HepG2 (cell line): ENCODE measurements around the gene TUBGCP6. TPM values are rescaled to one million over a fixed set of nuclear protein-coding genes. Genes with fewer than 3 reads are reported as not detected.

Experiments used
- CBX2 ChIP-seq, 2 experiments: fragments of 200-600 bp in 1 of 2; sonication (generic); formaldehyde crosslinking in 1 of 2; IDR thresholded peaks; 2 replicates each; pipeline versions ENCODE4 v1.7.0 to v1.8.1; 2018 to 2022; ENCODE audit warnings: low read depth in 2 of 2, low read length in 1 of 2, mild to moderate bottlenecking in 1 of 2, missing genetic modification reagents in 1 of 2
- CTCF ChIP-seq: sonication (generic); formaldehyde crosslinking; IDR thresholded peaks from 2 replicates; pipeline ENCODE4 v1.5.0; 2020; ENCODE audit warnings: mild to moderate bottlenecking, missing genetic modification reagents, moderate library complexity
- KAT7 ChIP-seq: IDR thresholded peaks from 2 replicates; pipeline ENCODE4 v1.6.1; 2018; ENCODE audit warnings: borderline replicate concordance, missing compliant biosample characterization
- MEIS2 ChIP-seq: sonication (generic); formaldehyde crosslinking; IDR thresholded peaks from 2 replicates; pipeline ENCODE4 v1.9.0; 2021; ENCODE audit warnings: mild to moderate bottlenecking, missing genetic modification reagents
- MIXL1 ChIP-seq: IDR thresholded peaks from 2 replicates; pipeline ENCODE4 v1.6.1; 2016
- NCOR1 ChIP-seq: fragments of 200-600 bp; sonication (generic); IDR thresholded peaks from 2 replicates; pipeline ENCODE4 v1.7.0; 2017; ENCODE audit warnings: antibody characterized with exemption, low read length, borderline replicate concordance
- ONECUT2 ChIP-seq: sonication (generic); formaldehyde crosslinking; IDR thresholded peaks from 2 replicates; pipeline ENCODE4 v1.4.0; 2020; ENCODE audit warnings: missing genetic modification reagents
- PBX2 ChIP-seq: IDR thresholded peaks from 2 replicates; pipeline ENCODE4 v1.6.1; 2016; ENCODE audit warnings: control low read depth
- PREB ChIP-seq: sonication (generic); formaldehyde crosslinking; IDR thresholded peaks from 2 replicates; pipeline ENCODE4 v1.4.0; 2020; ENCODE audit warnings: missing genetic modification reagents
- TERF1 ChIP-seq: sonication (generic); formaldehyde crosslinking; IDR thresholded peaks from 2 replicates; pipeline ENCODE4 v1.8.0; 2022; ENCODE audit warnings: mild to moderate bottlenecking, missing genetic modification reagents, moderate library complexity
- ZBTB37 ChIP-seq: sonication (generic); formaldehyde crosslinking; IDR thresholded peaks from 2 replicates; pipeline ENCODE4 v1.4.0; 2020; ENCODE audit warnings: mild to moderate bottlenecking, missing genetic modification reagents
- ZBTB49 ChIP-seq: sonication (generic); formaldehyde crosslinking; IDR thresholded peaks from 2 replicates; pipeline ENCODE4 v1.4.0; 2020; ENCODE audit warnings: missing genetic modification reagents, borderline replicate concordance
- ZFAT ChIP-seq: sonication (generic); formaldehyde crosslinking; conservative IDR thresholded peaks from 2 replicates; pipeline ENCODE4 v1.8.1; 2023; ENCODE audit warnings: missing genetic modification reagents, inconsistent platforms
- ZGPAT ChIP-seq: IDR thresholded peaks from 2 replicates; pipeline ENCODE4 v1.6.1; 2016; ENCODE audit warnings: mild to moderate bottlenecking
- ZNF326 ChIP-seq: sonication (generic); formaldehyde crosslinking; IDR thresholded peaks from 2 replicates; pipeline ENCODE4 v1.4.0; 2020; ENCODE audit warnings: missing genetic modification reagents, borderline replicate concordance
- ZNF33B ChIP-seq: sonication (generic); formaldehyde crosslinking; IDR thresholded peaks from 2 replicates; pipeline ENCODE4 v1.5.1; 2020; ENCODE audit warnings: mild to moderate bottlenecking, missing genetic modification reagents
- ZNF747 ChIP-seq: sonication (generic); formaldehyde crosslinking; IDR thresholded peaks from 2 replicates; pipeline ENCODE4 v1.8.1; 2023; ENCODE audit warnings: missing genetic modification reagents, mild to moderate bottlenecking, borderline replicate concordance
- ZNF792 ChIP-seq: IDR thresholded peaks from 2 replicates; pipeline ENCODE4 v1.6.1; 2016
- polyA plus RNA-seq, 8 experiments: library from polyadenylated mRNA; depleted of rRNA in 3 of 8; stranded (reverse) in 7 of 8; unstranded in 1 of 8; fragments of >200 nt; fragmentation: Illumina TruSeq in 4 of 8; extraction: Trizol in 4 of 8; gene quantifications; 2 replicates each; pipeline versions ENCODE4 v1.2.1 to v1.2.3, GENCODE V29; 2011 to 2016; ENCODE audit warnings: low read depth in 4 of 8, missing spikeins in 1 of 8, mixed read lengths in 1 of 8; ENCODE audit not compliant: insufficient read depth in 1 of 8
- total RNA-seq, 5 experiments: library from RNA; depleted of rRNA; stranded (reverse); fragments of >200 nt; fragmentation: Illumina TruSeq; extraction: Trizol; gene quantifications; 2 replicates each; pipeline ENCODE4 v1.2.3, GENCODE V29; 2016; ENCODE audit warnings: low read depth in 1 of 5

The TUBGCP6 gene
- total and polyA plus RNA-seq, 2 of the 13 experiments (the other 11 are each of a cell fraction or from before 2014, with no cell fraction given): 14.6 to 15.7 TPM

GRCh38 chr22:50244420-50245213, at the start of gene TUBGCP6 (continued):
- TF ChIP-seq CTCF (CRISPR knock-in tag) (peak; percentile 43; the same call in 1 of the 2 replicates), KAT7 (CRISPR knock-in tag) (peak; percentile 93; the same call in 1 of the 2 replicates), ZNF792 (CRISPR knock-in tag) (peak; percentile 81; the same call in 1 of the 2 replicates), MIXL1 (CRISPR knock-in tag) (peak; percentile 68; the same call in 1 of the 2 replicates), ONECUT2 (CRISPR knock-in tag) (no peak), PBX2 (CRISPR knock-in tag) (peak; percentile 81), ZNF33B (CRISPR knock-in tag) (peak; percentile 78; the same call in 1 of the 2 replicates), NCOR1 (no peak), PREB (CRISPR knock-in tag) (no peak), ZNF326 (CRISPR knock-in tag) (no peak), ZBTB37 (no peak), ZBTB49 (CRISPR knock-in tag) (no peak), ZFAT (no peak), CBX2 (IDR thresholded peaks at IDR 0.05; ENCODE audit: low read depth, low read length) (no peak), CBX2 (CRISPR knock-in tag; IDR thresholded peaks at IDR 0.05; ENCODE audit: low read depth) (no peak), ZGPAT (CRISPR knock-in tag) (peak; percentile 84), MEIS2 (CRISPR knock-in tag) (peak; percentile 85; the same call in 1 of the 2 replicates), TERF1 (CRISPR knock-in tag) (no peak), ZNF747 (CRISPR knock-in tag) (peak; percentile 75; the same call in 1 of the 2 replicates)
